T47D (cell line): ENCODE measurements around the gene CFAP68.
A peak's percentile ranks its signal among the peaks of the same experiment; 100 is the strongest.
"Not testable (repeated sequence)": the region's sequence is repeated elsewhere in the genome, so short reads cannot be mapped to it uniquely, and the experiment has no call there.

Experiments
- DNase-seq, 2 experiments: peaks; one replicate each; pipeline versions ENCODE4 v3.0.0 to v3.0.0-alpha.2; 2011 to 2012; ENCODE audit warnings: low read depth in 1 of 2, low spot score in 1 of 2
- JUND ChIP-seq: IDR thresholded peaks from 2 replicates; pipeline ENCODE4 v1.6.1; 2012; ENCODE audit warnings: low read depth
- in situ Hi-C: cut with HindIII; loops from 2 replicates; pipeline ENCODE4 v1.10.0; 2016; ENCODE audit warnings: low sequenced_read_pairs, low pct_unique_long_range_greater_than_20kb

Gene CFAP68

DNA sequence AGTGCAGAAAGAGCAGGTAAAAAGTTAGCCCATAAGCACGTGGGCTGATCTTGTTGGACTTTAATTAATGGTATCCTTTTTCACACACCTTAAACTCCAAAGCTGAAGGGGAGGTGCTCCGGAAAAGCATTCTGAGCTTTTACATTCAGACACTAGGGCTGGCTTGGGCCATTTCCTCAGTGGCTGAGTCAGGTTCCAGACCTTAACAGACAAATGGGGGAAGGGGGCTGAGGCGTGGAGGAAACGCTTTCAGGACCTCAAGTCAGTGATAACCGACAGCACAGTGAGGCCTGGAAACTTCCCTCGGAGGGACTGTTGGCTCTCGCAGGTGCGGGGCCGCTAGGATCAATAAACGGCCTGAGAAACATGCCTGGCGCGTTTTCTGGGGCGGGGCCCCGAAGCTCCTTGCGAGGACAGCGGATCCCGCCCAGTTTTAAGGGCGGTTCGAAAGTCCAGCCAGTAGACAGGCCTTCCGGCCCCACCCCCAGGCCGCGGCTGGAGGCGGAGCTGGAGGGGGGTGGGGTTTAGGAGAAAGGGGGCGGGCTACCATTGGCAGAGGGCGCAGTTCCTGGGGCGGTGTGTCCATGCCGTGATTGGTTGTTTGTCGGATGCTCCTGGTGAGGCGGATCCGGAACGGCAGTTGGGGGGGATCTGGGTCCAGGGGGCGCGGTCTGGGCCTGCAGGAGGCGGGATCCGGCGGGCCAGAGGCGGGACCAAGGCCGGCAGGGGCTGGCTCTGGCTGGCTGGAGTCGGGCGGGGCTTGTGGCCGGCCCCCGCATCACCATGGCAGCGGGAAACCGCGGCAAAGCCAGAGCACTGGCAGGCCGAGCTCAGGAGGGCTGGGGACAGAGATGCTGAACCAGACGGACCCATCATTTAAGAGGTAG, 47.4 kb downstream of the CFAP68 start:
- in situ Hi-C loops, result no loop called here
- DNase-seq, result peak; percentile 92 to 99
- no peak for TF ChIP-seq JUND

DNA sequence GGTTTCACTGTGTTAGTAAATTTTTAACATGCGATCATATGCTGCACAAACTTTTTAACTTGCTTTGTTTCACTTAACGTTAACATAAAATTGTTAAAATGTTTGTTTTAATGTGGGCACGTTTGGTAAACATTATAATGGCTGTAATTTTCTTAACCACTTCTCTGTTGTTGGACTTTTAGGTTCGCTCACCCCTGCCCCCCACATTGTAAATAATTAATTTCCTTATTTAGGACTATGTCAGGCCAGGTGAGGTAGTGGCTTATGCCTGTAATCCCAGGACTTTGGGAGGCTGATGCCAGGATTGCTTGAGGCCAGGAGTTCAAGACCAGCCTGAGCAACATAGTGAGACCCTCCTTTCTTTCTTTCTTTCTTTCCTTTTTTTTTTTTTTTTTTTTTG, 51.1 kb downstream of the CFAP68 start:
- in situ Hi-C loops, result no loop called here
- no peak for DNase-seq
- no peak for TF ChIP-seq JUND

DNA sequence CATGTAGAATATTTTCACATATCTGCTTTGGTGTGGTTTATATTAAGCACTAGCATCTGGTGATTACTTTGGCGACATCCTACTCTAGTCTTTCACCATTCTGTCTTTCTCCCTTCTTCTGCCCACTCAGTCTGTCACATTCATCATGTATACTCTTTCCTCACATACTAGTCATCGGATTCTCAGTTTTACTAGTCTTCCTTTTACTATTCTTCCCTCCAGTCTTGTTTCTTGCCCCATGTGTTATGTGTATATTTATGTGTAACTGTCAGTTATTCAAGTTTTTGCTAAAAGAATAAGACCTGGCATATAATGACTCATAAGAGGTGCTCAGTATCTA, 53.2 kb downstream of the CFAP68 start:
- DNase-seq, result no peak
- no peak for TF ChIP-seq JUND
- in situ Hi-C loops, result no loop called here

DNA sequence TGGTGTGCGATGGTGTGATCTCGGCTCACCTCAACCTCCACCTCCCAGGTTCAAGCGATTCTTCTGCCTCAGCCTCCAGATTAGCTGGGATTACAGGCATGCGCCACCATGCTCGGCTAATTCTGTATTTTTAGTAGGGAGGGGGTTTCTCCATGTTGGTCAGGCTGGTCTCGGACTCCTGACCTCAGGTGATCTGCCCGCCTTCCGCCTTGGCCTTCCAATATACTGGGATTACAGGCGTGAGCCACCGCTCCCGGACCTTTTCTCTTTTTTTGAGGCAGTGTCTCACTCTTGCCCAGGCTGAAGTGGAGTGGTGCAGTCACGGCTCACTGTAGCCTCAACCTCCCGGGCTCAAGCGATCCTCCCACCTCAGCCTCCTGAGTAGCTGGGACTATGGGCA, 53.8 kb downstream of the CFAP68 start:
- in situ Hi-C loops, DNase-seq: not testable (repeated sequence)

DNA sequence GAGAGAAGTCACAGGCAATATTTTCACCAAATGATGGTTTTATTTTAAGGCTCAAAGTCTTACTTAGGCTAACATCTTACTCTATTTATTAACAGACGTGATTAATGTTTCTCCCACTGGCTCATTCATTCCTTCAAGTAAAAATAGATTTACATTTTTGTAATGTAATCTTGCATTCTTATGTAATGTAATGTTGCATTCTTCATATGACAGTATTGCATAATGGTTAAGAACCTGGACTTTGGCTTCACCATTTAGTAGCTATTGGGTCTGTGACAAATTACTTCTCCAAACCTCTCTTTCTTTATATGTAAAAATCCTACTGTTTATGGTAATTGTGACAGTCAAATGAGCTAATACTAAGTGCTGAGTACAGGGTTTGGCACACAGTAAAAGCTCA, 54.5 kb downstream of the CFAP68 start:
- in situ Hi-C loops, result no loop called here
- TF ChIP-seq JUND, result no peak

DNA sequence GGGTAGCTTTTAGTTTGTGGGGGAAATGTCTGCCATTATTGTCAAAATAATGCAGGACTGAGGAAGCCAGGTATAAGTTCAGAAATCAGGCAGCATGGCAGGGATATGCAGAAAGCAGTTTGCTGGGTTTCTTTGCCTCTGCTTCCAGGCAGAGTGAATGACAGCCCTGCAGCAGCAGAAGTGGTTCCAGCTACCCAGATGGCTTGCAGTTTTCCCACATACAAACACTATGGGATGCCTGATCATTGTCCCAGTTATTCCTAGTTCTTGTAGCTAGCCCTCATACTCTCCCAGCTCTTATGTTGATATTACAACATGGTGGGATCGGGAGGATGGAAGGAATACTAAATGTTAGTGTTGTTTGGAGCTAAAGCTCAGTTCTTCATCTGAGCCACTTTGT, 55.0 kb downstream of the CFAP68 start:
- in situ Hi-C loops, result no loop called here
- DNase-seq, result no peak
- no peak for TF ChIP-seq JUND

More for the DNA sequence above, 54.5 kb downstream of the CFAP68 start:
- DNase-seq, result no peak
